Transverse colon (tissue), 4 donors: ENCODE results near the gene CFAP157. TPM values are rescaled to one million over a fixed set of nuclear protein-coding genes. Genes with fewer than 3 reads are reported as not detected.

Experiments used
- DNase-seq: peaks from one replicate; pipeline ENCODE4 v3.0.0-alpha.2; 2019
- H3K27ac ChIP-seq, 4 donors: fragments of 200-600 bp; sonication (generic); 2 replicates each; pipeline ENCODE4 v1.5.1; 2016 to 2018; ENCODE audit warnings: inconsistent platforms in 4 of 4
- H3K27me3 ChIP-seq: fragments of 200-600 bp; sonication (generic); 2 replicates; pipeline ENCODE4 v1.5.1; 2017; ENCODE audit warnings: inconsistent platforms
- H3K36me3 ChIP-seq, 4 donors: fragments of 200-600 bp; sonication (generic); 2 replicates each; pipeline ENCODE4 v1.5.1; 2017 to 2019; ENCODE audit warnings: inconsistent platforms in 4 of 4
- H3K4me1 ChIP-seq, 4 donors: fragments of 200-600 bp; sonication (generic); 2 replicates each; pipeline ENCODE4 v1.5.1; 2017 to 2020; ENCODE audit warnings: inconsistent platforms in 4 of 4
- H3K4me3 ChIP-seq, 4 donors: fragments of 200-600 bp; sonication (generic); 1 replicate in 1 of 4; 2 replicates in 3 of 4; pipeline versions ENCODE4 v1.5.1 to v1.6.1; 2017 to 2019; ENCODE audit warnings: inconsistent platforms in 4 of 4
- H3K9me3 ChIP-seq, 2 donors: fragments of 200-600 bp; sonication (generic); 2 replicates each; pipeline ENCODE4 v1.5.1; 2017 to 2019; ENCODE audit warnings: inconsistent platforms in 2 of 2
- CTCF ChIP-seq, 5 experiments: fragments of 200-600 bp in 3 of 5; fragments of 450-650 bp in 2 of 5; sonication (generic) in 3 of 5; IDR thresholded peaks; 1 replicate in 2 of 5; 2 replicates in 3 of 5; pipeline ENCODE4 v1.5.1; 2016 to 2017; ENCODE audit warnings: antibody characterized with exemption in 5 of 5, inconsistent platforms in 3 of 5, mild to moderate bottlenecking in 2 of 5, moderate library complexity in 1 of 5
- EP300 ChIP-seq: sonication (generic); formaldehyde crosslinking; IDR thresholded peaks from one replicate; pipeline ENCODE4 v1.6.1; 2017; ENCODE audit warnings: antibody characterized with exemption, low read depth
- POLR2A ChIP-seq: fragments of 450-650 bp; IDR thresholded peaks from one replicate; pipeline ENCODE4 v1.6.1; 2016; ENCODE audit warnings: antibody characterized with exemption, mild to moderate bottlenecking, moderate library complexity
- POLR2AphosphoS5 ChIP-seq, 3 donors: sonication (generic); formaldehyde crosslinking; IDR thresholded peaks; one replicate each; pipeline ENCODE4 v1.6.1; 2016; ENCODE audit warnings: antibody characterized with exemption in 3 of 3
- WGBS, 2 donors: methylation state at CpG; one replicate each; pipeline ENCODE4 v1.1.5; 2018; ENCODE audit warnings: low coverage in 1 of 2; 5-methylcytosine and 5-hydroxymethylcytosine counted together
- in situ Hi-C, 4 donors: fragments of 200-750 bp; cut with MboI; loops; one replicate each; pipeline versions ENCODE4 v1.15.0 to v1.15.1; 2017; ENCODE audit warnings: low sequenced_read_pairs in 3 of 4, low pct_ligation_motif_present in 1 of 4, low pct_unique_long_range_greater_than_20kb in 1 of 4
- intact Hi-C: fragments of 100-400 bp; cut with DNase I; formaldehyde crosslinking; loops from one replicate; pipeline ENCODE4 v1.15.1; 2023; ENCODE audit warnings: low total_unique reads
- total RNA-seq, 4 donors: library from RNA; depleted of rRNA; stranded (reverse); fragments of >200 nt; gene quantifications; one replicate each; pipeline ENCODE4 v1.1.0, GENCODE V29; 2016

Gene CFAP157
- total RNA-seq, 4 donors from 2014 or later: not detected

DNA sequence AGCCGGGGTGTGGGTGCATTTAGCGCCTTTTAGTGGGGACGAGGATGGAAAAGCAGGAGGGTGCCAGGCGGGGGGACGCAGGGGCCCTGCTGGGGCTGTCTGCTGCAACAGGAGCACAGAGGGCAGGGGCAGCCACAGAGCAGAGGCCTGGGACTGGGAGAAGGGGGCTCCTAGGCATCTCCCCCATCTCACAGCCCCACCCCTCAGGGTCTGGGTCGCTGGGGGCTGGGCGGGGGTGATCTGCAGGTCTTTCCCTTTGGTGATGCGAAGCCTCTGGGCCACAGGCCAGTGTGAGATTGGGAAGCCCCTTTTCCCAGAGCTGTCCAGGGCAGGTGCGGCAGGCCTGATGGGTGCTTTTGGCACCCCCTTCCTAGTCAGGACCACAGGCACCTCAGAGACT lies 23.5 kb downstream of the CFAP157 start:
- no peak for TF ChIP-seq POLR2A
- TF ChIP-seq EP300: no peak
- TF ChIP-seq POLR2AphosphoS5 (IDR thresholded peaks at IDR 0.05): no peak
- TF ChIP-seq CTCF (IDR thresholded peaks at IDR 0.05): no peak
- H3K9me3 ChIP-seq: no peaks in the 10 kb centered on the region
- in situ Hi-C loops (loop anchor here (10.0 to 25.0 kb wide), 5 partner anchors 135 to 218 kb away; no protein-coding TSS in a partner anchor), intact Hi-C loops (loop anchor here (5.0 to 10.0 kb wide), 2 partner anchors 138 to 225 kb away; no protein-coding TSS in a partner anchor)
- 87% methylated on average over 8 of the region's 9 CpGs; no CpG with 5 or more reads in 1 of the 2 donors for WGBS, 2 donors
- H3K27me3 ChIP-seq: no peaks in the 10 kb centered on the region
- H3K36me3 ChIP-seq: peaks cover 0 to 4% (median 0%) of the 10 kb centered on the region in 4 donors
- no peak for DNase-seq
- H3K4me1 ChIP-seq: peaks cover 6 to 10% (median 9%) of the 10 kb centered on the region in 4 donors
- H3K27ac ChIP-seq: no peak overlapping the region
- H3K4me3 ChIP-seq: no peak overlapping the region

- 84% methylated on average over 8 of the region's 9 CpGs; no CpG with 5 or more reads in 1 of the 2 donors for WGBS, 2 donors
- no peaks in the 10 kb centered on the region for H3K9me3 ChIP-seq
- H3K4me3 ChIP-seq: no peak overlapping the region
- TF ChIP-seq CTCF (IDR thresholded peaks at IDR 0.05) (no peak), POLR2AphosphoS5 (IDR thresholded peaks at IDR 0.05) (no peak), EP300 (no peak), POLR2A (no peak)
- no peak overlapping the region for H3K27ac ChIP-seq
- H3K36me3 ChIP-seq: peaks cover 0 to 4% (median 0%) of the 10 kb centered on the region in 4 donors
- intact Hi-C loops: loop anchor here (5.0 to 10.0 kb wide), 2 partner anchors 139 to 226 kb away; no protein-coding TSS in a partner anchor
- DNase-seq: no peak
- H3K27me3 ChIP-seq: no peaks in the 10 kb centered on the region
- peaks cover 6 to 14% (median 11%) of the 10 kb centered on the region in 4 donors for H3K4me1 ChIP-seq
- in situ Hi-C loops: loop anchor here (10.0 to 25.0 kb wide), 5 partner anchors 134 to 219 kb away; no protein-coding TSS in a partner anchor
Observed at GRCh38 chr9:127730799-127731410, 24.1 kb downstream of the CFAP157 start.

DNA sequence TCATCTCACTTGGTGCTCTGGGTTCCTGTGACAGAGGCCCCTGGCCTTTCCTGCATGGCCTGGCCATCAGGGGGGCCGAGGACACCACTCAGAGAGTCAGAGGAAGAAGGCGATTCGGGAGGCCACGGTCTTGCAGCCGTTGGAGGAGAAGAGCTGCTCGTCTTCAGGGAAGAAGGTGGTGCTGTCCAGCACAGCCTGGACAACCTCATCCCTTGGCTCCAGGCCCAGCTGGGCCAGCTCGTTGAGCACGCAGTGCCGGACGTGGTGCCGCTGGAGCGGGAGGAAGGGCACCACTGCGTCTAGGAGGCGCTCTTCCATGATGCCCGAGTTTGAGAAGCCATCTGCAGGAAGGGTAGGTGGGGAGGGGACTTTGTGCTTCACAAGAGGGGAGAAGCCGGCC lies 25.1 kb downstream of the CFAP157 start:
- H3K36me3 ChIP-seq: peaks cover 0 to 4% (median 0%) of the 10 kb centered on the region in 4 donors
- no peaks in the 10 kb centered on the region for H3K9me3 ChIP-seq
- no peak overlapping the region for H3K4me3 ChIP-seq
- DNase-seq: no peak
- in situ Hi-C loops: loop anchor here (10.0 to 25.0 kb wide), 5 partner anchors 133 to 220 kb away; no protein-coding TSS in a partner anchor
- H3K27me3 ChIP-seq: no peaks in the 10 kb centered on the region
- intact Hi-C loops: loop anchor here (5.0 to 10.0 kb wide), 2 partner anchors 140 to 227 kb away; no protein-coding TSS in a partner anchor
- no peak overlapping the region for H3K27ac ChIP-seq
- WGBS, 2 donors: 85 to 100% methylated on average over 1 to 16 of the region's 16 CpGs
- peaks cover 6 to 14% (median 11%) of the 10 kb centered on the region in 4 donors for H3K4me1 ChIP-seq
- peak in 1 of 3 donors; percentile 50 for TF ChIP-seq POLR2AphosphoS5 (IDR thresholded peaks at IDR 0.05)
- TF ChIP-seq POLR2A: no peak
- no peak for TF ChIP-seq EP300

DNA sequence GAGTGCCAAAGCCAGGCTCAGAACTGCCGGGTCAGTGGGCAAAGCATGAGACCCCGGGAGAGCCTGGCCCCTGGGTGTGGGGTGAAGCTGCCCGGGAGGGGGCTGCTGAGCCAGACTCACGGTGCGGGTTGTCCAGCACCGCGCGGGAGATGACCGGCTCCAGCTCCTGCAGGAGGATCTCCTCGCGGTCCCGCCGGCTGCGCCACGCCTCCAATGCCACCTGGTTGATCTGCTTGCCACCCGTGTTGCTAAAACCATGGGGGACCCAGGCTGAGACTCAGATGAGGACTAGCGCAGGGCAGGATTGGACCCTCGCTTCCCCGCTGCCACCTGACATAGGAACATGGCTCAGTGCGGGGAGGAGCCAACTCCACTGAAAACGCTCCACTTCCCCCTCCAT lies 25.7 kb downstream of the CFAP157 start:
- intact Hi-C loops (loop anchor here (5.0 to 10.0 kb wide), 2 partner anchors 140 to 228 kb away; no protein-coding TSS in a partner anchor), in situ Hi-C loops (loop anchor here (10.0 to 25.0 kb wide), 5 partner anchors 132 to 220 kb away; no protein-coding TSS in a partner anchor)
- H3K36me3 ChIP-seq: peaks cover 0 to 4% (median 0%) of the 10 kb centered on the region in 4 donors
- peaks cover 6 to 14% (median 11%) of the 10 kb centered on the region in 4 donors for H3K4me1 ChIP-seq
- H3K27me3 ChIP-seq: no peaks in the 10 kb centered on the region
- no peak overlapping the region for H3K4me3 ChIP-seq
- 97 to 100% methylated on average over 4 to 21 of the region's 21 CpGs for WGBS, 2 donors
- TF ChIP-seq EP300 (no peak), POLR2AphosphoS5 (IDR thresholded peaks at IDR 0.05) (no peak), CTCF (IDR thresholded peaks at IDR 0.05) (no peak), POLR2A (no peak)
- H3K27ac ChIP-seq: no peak overlapping the region
- no peaks in the 10 kb centered on the region for H3K9me3 ChIP-seq
- no peak for DNase-seq
